ENCODE results near the gene LMNA. TPM values are rescaled to one million over a fixed set of nuclear protein-coding genes. Genes with fewer than 3 reads are reported as not detected.
"Not testable (repeated sequence)": the region's sequence is repeated elsewhere in the genome, so short reads cannot be mapped to it uniquely, and the experiment has no call there.

The LMNA gene
- 429 TPM for total RNA-seq

DNA sequence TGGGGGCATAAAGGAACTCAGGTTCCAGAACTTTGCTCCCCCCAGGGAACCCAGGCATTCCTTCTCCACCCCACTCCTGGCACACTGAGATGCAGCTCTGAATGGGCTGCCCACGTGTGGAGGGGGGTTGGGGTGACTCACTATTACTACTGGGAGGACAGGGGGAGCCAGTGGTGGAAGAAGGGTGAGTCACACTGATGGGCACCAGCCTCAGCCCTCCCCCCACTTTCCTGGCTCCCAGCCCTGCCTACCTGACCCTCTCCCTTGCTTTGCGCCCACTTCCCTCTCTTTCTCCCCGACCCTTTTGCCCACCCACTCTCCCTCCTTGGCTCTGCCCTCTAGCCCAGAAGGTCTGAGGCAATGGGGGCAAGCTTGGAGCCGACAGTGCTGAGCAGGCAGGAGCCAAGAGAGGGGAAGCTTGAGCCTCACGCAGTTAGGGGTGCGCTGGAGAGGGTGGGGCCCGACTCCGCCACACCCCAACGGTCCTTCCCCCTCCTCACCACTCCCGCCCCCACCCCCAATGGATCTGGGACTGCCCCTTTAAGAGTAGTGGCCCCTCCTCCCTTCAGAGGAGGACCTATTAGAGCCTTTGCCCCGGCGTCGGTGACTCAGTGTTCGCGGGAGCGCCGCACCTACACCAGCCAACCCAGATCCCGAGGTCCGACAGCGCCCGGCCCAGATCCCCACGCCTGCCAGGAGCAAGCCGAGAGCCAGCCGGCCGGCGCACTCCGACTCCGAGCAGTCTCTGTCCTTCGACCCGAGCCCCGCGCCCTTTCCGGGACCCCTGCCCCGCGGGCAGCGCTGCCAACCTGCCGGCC lies at the start of gene LMNA:
Gene LMNA, plus strand, starts transcription at position 611 of the 818 bp plus-strand sequence. CDS start 208 bp downstream, outside the sequence.
- DNase-seq, result peak; percentile 94

- DNase-seq, result no peak
Measured at GRCh38 chr1:156065212-156065611, 49.3 kb upstream of the LMNA start.

DNA sequence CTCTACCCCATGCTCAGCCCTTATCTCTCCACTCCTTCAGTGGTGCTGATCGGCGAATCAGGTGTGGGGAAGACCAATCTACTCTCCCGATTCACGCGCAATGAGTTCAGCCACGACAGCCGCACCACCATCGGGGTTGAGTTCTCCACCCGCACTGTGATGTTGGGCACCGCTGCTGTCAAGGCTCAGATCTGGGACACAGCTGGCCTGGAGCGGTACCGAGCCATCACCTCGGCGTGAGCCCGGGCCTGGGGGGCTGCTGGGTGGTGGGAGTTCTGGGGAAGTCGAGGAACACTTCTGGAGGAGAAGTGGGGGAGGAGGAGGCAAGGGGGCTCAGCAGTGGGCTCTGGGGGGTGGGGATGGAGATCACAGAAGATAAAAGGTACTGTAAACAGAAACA lies 48.6 kb upstream of the LMNA start:
- no peak for DNase-seq

- DNase-seq, result no peak
Measured at GRCh38 chr1:156067262-156067661, 47.2 kb upstream of the LMNA start.

GRCh38 chr1:156069490-156070455 lies 44.7 kb upstream of the LMNA start:
- DNase-seq, result no peak

GRCh38 chr1:156070548-156070947 lies 44.0 kb upstream of the LMNA start:
- DNase-seq, result no peak

- DNase-seq, result not testable (repeated sequence)
Measured at GRCh38 chr1:156071332-156071816, 43.1 kb upstream of the LMNA start.

- DNase-seq, result no peak
Measured at GRCh38 chr1:156072251-156072650, 42.3 kb upstream of the LMNA start.

DNA sequence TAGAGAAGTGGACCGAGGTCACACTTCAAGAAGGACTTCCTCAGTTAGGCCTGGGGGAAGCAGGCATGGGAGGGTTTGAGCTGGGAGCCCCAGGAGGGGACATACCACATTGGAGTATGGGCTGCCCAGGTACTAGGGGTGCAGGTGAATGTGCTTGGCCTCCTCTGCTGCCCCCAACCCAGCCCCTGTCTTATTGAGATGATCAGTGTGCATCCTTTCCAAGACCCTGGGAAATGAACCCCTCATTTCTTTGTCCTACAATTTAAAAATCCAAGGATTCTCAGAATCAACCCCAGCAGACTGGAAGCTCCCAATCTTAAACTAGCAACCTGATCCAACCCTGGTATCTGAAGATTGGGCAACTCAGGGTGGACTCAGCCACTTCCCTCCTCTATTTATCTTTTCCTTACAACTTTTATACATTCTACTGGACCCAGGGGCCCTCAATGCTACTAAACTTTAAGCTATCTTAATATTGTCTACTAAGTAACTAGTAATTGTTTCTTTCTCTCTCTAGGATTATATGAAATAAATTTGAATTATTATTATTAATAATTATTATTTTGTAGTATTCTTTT lies 41.3 kb upstream of the LMNA start:
- DNase-seq, result no peak

- no peak for DNase-seq
Measured at GRCh38 chr1:156073740-156074139, 40.8 kb upstream of the LMNA start.

DNA sequence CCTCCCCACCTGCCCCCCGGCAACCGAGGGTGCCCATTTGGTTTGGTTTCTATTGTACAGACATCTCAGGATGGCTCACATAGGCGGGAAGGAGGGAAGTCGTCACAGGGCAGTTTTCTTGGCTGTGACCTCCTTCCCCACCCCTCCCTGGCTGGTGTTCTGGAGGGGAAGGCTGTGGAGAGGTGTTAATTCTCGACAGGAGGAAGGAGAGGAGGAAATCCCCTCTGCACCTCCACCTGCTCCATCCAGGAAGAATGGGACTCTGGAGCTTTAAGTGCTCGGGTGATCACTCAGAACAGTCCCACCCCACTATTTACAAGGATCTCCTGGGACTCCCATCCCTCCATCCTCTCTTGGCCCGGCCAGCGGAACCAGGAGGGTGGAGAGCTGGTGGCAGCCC lies 39.9 kb upstream of the LMNA start:
- no peak for DNase-seq

DNA sequence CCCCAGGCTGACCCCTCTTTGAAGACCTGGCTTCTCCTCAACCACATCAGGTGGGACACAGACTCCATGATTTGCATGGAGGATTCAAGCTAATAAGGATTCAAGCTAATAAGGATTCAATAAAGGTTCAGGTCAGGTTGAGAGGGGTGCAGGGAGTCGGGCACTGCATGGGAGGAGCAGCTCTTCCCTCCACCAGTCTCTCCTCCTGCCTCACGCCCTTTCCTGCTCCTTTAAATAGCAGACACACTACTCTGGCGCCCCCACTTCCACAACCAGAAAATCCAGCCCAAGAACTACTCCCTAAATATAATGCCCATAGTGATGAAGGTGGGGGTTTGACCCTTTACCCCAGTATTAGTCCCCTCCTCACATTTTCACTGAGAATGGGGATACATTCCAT lies 39.3 kb upstream of the LMNA start:
- DNase-seq, result no peak

DNA sequence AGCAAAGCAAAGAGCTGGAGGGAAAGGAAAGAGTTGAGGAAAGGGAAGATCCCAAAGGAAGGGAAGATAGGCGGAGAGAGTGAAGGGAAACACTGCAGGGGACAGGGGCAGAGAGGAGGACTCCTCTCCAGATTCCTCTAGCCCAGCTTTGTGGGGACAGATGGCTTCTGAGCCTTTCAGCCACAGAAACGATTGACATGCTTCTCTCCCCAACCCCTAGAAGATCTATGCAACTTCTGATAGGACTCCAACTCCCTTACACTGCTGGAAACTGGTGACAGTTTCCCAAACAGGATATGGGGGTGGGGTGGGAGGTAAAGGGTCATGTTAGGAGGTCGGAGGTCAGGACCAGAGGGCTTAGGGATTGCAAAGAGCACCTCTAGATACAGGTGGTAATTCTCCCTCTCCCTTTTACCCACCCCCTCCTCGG lies 38.7 kb upstream of the LMNA start:
- DNase-seq, result no peak

- no peak for DNase-seq
Measured at GRCh38 chr1:156076609-156077429, 37.7 kb upstream of the LMNA start.

- no peak for DNase-seq
Measured at GRCh38 chr1:156077430-156077760, 37.1 kb upstream of the LMNA start.

GRCh38 chr1:156078728-156079127 lies 35.8 kb upstream of the LMNA start:
- no peak for DNase-seq

GRCh38 chr1:156079762-156080161 lies 34.7 kb upstream of the LMNA start:
- no peak for DNase-seq

GRCh38 chr1:156080241-156080862 lies 34.2 kb upstream of the LMNA start:
- no peak for DNase-seq

DNA sequence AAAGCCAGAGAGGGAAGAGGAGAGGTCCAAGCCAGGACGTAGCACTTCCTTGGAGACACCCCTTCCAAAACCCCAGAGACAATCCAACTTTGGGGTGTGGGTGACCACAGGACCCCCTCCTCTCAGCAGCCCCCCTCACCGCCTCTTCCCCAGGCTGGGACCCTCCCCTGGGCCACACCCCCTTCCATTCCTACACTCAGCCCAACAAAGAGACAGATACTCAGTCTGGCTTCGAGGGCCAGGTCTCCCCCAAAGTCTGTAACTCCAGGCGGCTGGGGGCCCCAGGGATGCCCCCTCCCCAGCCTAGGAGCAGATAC lies 33.7 kb upstream of the LMNA start:
- DNase-seq, result no peak

DNA sequence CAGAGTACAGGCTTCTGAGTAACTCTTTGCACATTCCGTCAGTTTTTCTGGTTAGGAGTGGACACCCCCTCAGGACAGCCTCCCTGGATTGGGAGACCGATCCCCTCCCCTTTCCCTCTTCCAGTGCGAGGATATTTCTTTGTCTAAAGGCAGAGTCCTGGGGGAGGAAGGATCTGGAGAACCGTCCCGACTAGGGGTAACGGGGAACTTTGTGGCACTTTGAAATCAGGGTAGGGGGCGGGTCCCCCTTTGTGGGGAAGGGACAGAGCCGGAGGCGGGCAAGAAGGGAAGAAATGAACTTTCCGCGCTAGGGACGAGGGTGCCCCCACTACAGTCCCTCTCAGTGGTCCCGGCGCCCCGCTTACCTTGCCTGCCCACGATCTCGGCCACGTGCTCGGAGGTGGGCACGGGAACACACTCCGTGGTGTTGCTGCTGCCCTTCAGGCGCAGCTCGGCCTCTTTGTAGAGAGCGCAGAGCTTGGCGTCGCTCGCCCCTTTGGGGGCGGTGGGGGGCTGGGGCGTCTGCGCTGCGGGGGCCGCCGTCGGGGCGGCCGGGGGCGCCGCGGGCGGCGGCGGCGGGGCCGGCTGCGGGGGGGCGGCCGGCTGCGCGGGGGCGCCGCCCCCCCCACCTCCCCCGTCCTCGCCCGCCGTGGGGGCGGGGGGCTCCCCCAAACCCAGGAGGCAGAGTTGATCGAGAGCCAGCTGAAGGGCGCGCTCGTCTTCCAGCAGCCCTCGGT lies 33.2 kb upstream of the LMNA start:
- DNase-seq, result no peak

GRCh38 chr1:156081917-156082308 lies 32.6 kb upstream of the LMNA start:
- DNase-seq, result no peak

All from skin of body (tissue), 2 donors.